Thoracic aorta (tissue), 2 donors: ENCODE data around the gene COBLL1. TPM values are rescaled to one million over a fixed set of nuclear protein-coding genes. Genes with fewer than 3 reads are reported as not detected.
A peak's percentile ranks its signal among the peaks of the same experiment; 100 is the strongest.

ENCODE experiments used
- ATAC-seq: fragments of 150-250 bp; one replicate; pipeline ENCODE4 v1.8.0; 2017; ENCODE audit warnings: low read depth; ENCODE audit not compliant: insufficient number of reproducible peaks, low FRiP score
- DNase-seq: peaks from one replicate; pipeline ENCODE4 v3.0.0-alpha.2; 2020; ENCODE audit warnings: low spot score
- H3K27ac ChIP-seq, 2 donors: fragments of 200-600 bp; sonication (generic); 1 replicate in 1 of 2; 2 replicates in 1 of 2; pipeline ENCODE4 v1.5.1; 2016; ENCODE audit warnings: mild to moderate bottlenecking in 2 of 2, moderate library complexity in 2 of 2
- H3K27me3 ChIP-seq: fragments of 200-600 bp; sonication (generic); replicated peaks from 2 replicates; pipeline ENCODE4 v1.6.0; 2016; ENCODE audit warnings: mild to moderate bottlenecking; ENCODE audit not compliant: insufficient read depth
- H3K36me3 ChIP-seq: fragments of 200-600 bp; sonication (generic); one replicate; pipeline ENCODE4 v1.5.1; 2016
- H3K4me1 ChIP-seq, 2 donors: fragments of 200-600 bp; sonication (generic); 1 replicate in 1 of 2; 2 replicates in 1 of 2; pipeline versions ENCODE4 v1.5.1 to v1.6.0; 2016; ENCODE audit warnings: low read depth in 2 of 2, mild to moderate bottlenecking in 1 of 2; ENCODE audit not compliant: control insufficient read depth in 1 of 2
- H3K4me3 ChIP-seq: fragments of 200-600 bp; sonication (generic); 2 replicates; pipeline ENCODE4 v1.5.1; 2016; ENCODE audit warnings: mild to moderate bottlenecking
- H3K9me3 ChIP-seq: fragments of 200-600 bp; sonication (generic); 2 replicates; pipeline ENCODE4 v1.5.1; 2016
- total RNA-seq, 2 donors: library from RNA; depleted of rRNA; stranded (reverse); fragments of >200 nt; gene quantifications; one replicate each; pipeline versions ENCODE4 v1.1.0 to v1.2.3, GENCODE V29; 2016
- TF ChIP-seq, protein P1 (sequence below): fragments of 200-600 bp; sonication (generic); IDR thresholded peaks from one replicate; pipeline ENCODE4 v1.5.1; 2019; ENCODE audit warnings: antibody characterized with exemption

Gene COBLL1
- total RNA-seq, 2 donors from 2014 or later: 62.0 to 64.6 TPM

- TF ChIP-seq, protein P1, sequence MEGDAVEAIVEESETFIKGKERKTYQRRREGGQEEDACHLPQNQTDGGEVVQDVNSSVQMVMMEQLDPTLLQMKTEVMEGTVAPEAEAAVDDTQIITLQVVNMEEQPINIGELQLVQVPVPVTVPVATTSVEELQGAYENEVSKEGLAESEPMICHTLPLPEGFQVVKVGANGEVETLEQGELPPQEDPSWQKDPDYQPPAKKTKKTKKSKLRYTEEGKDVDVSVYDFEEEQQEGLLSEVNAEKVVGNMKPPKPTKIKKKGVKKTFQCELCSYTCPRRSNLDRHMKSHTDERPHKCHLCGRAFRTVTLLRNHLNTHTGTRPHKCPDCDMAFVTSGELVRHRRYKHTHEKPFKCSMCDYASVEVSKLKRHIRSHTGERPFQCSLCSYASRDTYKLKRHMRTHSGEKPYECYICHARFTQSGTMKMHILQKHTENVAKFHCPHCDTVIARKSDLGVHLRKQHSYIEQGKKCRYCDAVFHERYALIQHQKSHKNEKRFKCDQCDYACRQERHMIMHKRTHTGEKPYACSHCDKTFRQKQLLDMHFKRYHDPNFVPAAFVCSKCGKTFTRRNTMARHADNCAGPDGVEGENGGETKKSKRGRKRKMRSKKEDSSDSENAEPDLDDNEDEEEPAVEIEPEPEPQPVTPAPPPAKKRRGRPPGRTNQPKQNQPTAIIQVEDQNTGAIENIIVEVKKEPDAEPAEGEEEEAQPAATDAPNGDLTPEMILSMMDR: no peak
- Histone ChIP-seq H3K4me1 (peaks cover 28 to 62% of the 10 kb centered on the region in 2 donors), H3K27ac (peak overlapping the region; percentile 38 to 39), H3K36me3 (no peaks in the 10 kb centered on the region), H3K4me3 (no peak overlapping the region), H3K9me3 (no peaks in the 10 kb centered on the region), H3K27me3 (no peaks in the 10 kb centered on the region)
- DNase-seq (no peak), ATAC-seq (no peak)
Measured at GRCh38 chr2:164792316-164793170, 49.1 kb downstream of the COBLL1 start.

DNA sequence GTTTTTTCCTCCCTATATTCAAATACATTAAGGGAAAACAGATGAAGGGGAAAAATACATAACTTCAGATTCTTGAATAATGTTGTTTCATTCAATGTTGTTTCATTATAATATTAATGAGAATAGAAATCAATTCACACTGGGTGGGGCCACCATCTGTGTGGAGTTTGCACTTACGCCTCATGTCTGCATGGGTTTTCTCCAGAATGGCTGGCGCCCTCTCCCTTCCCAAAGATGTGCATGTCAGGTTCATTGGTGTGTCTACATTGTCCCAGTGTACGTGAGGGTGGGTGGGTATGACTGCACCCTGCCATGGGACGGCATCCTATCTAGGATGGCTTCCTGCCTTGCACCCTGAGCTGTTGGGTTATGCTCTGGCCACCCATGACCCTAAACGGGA lies 51.7 kb downstream of the COBLL1 start:
- Histone ChIP-seq H3K36me3 (no peaks in the 10 kb centered on the region), H3K9me3 (no peaks in the 10 kb centered on the region), H3K27me3 (no peaks in the 10 kb centered on the region), H3K4me1 (peaks cover 31 to 64% of the 10 kb centered on the region in 2 donors), H3K27ac (no peak overlapping the region), H3K4me3 (no peak overlapping the region)
- TF ChIP-seq, protein P1: no peak
- ATAC-seq (no peak), DNase-seq (no peak)

GRCh38 chr2:164786787-164787186 lies 54.8 kb downstream of the COBLL1 start:
- no peak for DNase-seq
- TF ChIP-seq, protein P1: no peak
- ATAC-seq: no peak
- H3K4me1 ChIP-seq: peaks cover 38 to 66% of the 10 kb centered on the region in 2 donors
- peak overlapping the region in 1 of 2 donors; percentile 90 for H3K27ac ChIP-seq
- no peaks in the 10 kb centered on the region for H3K9me3 ChIP-seq
- no peaks in the 10 kb centered on the region for H3K27me3 ChIP-seq
- H3K4me3 ChIP-seq: no peak overlapping the region
- H3K36me3 ChIP-seq: no peaks in the 10 kb centered on the region

DNA sequence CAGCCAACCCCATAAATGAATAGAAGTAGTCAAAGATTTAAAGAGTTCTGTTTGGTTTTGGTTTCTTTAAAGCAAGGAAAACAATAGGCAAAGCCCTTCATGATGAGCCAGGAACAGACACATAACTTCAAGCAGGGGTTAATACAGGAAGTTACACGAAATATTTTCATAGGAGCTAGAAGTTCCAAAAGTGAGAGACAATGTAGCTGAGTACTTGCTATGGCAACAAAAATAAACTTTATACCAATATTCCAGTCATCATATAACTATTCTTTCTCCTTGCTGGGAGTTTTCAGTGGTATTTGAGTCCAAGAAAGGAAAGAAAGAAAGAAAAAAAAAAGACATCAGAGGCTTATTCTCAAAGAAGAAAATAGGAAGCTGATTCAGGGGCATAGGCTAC lies 56.2 kb downstream of the COBLL1 start:
- Histone ChIP-seq H3K9me3 (no peaks in the 10 kb centered on the region), H3K4me1 (peaks cover 38 to 75% of the 10 kb centered on the region in 2 donors), H3K36me3 (no peaks in the 10 kb centered on the region), H3K27ac (peak overlapping the region; percentile 90 to 91), H3K27me3 (no peaks in the 10 kb centered on the region), H3K4me3 (peak overlapping the region; percentile 44)
- peak; percentile 87 for ATAC-seq
- TF ChIP-seq, protein P1: no peak
- DNase-seq: no peak

DNA sequence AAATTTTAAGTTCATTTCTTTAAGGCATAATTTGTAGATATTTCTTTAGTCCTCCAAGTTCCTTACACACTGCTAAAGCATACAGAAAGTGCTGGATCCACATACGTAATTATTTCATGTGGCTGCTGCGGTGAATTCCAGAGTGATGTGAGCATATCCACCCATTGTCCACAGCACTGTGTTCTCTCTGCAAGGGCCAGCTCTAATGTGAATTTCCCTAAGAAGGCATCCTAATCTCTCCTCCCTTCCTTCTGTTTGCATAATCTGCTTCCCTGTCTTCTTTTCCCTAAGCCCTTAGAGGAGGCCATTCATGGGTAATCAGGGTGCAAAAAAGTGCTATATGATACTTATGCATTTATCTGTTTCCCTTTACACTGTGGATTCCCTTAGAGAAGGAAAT lies 57.2 kb downstream of the COBLL1 start:
- Histone ChIP-seq H3K4me3 (no peak overlapping the region), H3K27me3 (no peaks in the 10 kb centered on the region), H3K4me1 (peaks cover 38 to 77% of the 10 kb centered on the region in 2 donors), H3K27ac (peak overlapping the region; percentile 90 to 91), H3K9me3 (no peaks in the 10 kb centered on the region), H3K36me3 (no peaks in the 10 kb centered on the region)
- ATAC-seq (peak; percentile 14), DNase-seq (no peak)
- TF ChIP-seq, protein P1: no peak
